Hematopoietic multipotent progenitor cell treated with erythropoietin and hydrocortisone succinate and interleukin-3 and kit ligand, for 8 days (in vitro differentiated cells): ENCODE results near the gene METRN.
"Not testable (repeated sequence)": the region's sequence is repeated elsewhere in the genome, so short reads cannot be mapped to it uniquely, and the experiment has no call there.

ENCODE experiments used
- DNase-seq: peaks from one replicate; pipeline ENCODE4 v3.0.0-alpha.2; 2015

METRN gene

GRCh38 chr16:678209-678857, 36.6 kb upstream of the METRN start:
- no peak for DNase-seq

DNA sequence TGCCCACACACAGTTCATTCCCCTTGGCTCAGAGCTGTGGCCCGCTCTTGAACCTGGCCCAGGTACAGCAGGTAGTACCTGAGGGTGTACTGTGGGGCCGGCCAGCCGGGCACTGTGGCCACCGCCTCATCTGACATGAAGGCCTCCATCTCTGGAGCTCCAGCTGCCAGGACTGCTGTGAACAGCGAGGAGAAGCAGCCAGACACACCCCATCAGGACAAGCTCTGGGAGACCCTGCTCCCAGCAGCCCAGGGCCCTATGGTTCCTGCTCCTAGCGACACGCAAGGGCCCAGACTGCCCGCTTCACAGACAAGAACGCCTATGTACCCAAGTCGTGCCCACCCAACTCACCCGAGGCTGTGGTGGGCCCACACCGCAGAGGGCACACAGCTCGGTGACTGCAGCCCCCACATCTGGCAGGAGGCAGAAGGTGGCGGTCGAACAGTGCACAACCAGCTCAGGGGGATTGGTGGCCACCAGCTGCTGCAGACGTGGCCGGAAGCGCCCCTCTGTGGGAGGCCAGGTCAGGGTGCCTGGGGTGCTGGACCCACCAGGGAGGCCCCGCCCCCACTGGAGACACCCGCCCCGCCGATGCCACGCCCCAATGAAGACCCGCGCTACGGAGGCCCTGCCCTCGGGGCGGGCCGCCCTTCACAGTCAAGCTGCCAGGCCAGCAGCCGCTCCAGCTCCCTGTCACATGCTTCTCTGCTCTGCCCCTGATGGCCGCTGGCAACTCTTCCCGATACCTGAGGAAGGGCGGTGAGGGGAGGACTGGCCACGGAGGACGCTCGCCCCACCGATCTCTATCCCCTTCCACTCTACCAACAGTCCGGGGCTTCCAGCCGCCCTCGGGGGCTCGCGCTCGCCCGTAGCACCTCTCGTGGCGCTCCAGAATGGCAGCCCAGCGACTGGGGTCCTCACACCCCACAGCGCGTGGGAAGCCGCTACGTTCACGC, 35.8 kb upstream of the METRN start:
- DNase-seq = peak; percentile 84

DNA sequence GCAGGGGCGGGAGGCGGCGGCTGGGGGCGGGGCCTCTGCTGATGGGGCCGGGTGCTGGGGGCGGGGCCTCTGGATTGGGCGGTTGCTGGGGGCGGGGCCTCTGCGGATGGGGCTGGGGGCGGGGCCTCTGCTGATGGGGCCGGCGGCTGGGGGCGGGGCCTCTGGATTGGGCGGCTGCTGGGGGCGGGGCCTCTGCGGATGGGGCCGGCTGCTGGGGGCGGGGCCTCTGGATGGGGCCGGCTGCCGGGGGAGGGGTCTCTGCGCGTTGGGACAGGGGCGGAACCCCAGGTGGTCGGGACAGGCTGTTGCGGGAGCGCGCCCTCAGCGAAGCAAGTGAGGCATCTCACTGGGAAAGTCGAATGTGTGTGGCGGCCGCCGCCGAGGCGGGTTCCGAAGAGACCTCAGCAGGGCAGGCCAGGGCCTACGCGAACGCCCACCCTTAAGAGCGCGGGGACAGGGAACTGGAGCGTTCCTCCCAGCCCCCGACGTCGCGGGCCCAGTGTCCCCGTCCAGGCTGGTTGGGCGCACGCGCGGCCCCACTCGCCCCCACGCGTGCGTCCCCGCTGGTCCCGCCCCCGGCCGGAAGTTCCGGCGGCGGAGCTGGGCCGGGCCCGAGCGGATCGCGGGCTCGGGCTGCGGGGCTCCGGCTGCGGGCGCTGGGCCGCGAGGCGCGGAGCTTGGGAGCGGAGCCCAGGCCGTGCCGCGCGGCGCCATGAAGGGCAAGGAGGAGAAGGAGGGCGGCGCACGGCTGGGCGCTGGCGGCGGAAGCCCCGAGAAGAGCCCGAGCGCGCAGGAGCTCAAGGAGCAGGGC, 34.9 kb upstream of the METRN start, which contains the start of gene STUB1:
Gene STUB1, plus strand, starts transcription at position 597 of the 811 bp plus-strand sequence. Its CDS starts 116 bp downstream, at position 713.
- DNase-seq = peak; percentile 84

- DNase-seq = no peak
Observed at GRCh38 chr16:680625-680945, 34.3 kb upstream of the METRN start.

GRCh38 chr16:680967-681745, 33.8 kb upstream of the METRN start:
- peak; percentile 59 for DNase-seq

- DNase-seq = no peak
Observed at GRCh38 chr16:681746-682427, 33.0 kb upstream of the METRN start.

GRCh38 chr16:682493-683395, 32.2 kb upstream of the METRN start:
- DNase-seq = no peak

GRCh38 chr16:683396-684070, 31.4 kb upstream of the METRN start:
- peak; percentile 13 for DNase-seq

DNA sequence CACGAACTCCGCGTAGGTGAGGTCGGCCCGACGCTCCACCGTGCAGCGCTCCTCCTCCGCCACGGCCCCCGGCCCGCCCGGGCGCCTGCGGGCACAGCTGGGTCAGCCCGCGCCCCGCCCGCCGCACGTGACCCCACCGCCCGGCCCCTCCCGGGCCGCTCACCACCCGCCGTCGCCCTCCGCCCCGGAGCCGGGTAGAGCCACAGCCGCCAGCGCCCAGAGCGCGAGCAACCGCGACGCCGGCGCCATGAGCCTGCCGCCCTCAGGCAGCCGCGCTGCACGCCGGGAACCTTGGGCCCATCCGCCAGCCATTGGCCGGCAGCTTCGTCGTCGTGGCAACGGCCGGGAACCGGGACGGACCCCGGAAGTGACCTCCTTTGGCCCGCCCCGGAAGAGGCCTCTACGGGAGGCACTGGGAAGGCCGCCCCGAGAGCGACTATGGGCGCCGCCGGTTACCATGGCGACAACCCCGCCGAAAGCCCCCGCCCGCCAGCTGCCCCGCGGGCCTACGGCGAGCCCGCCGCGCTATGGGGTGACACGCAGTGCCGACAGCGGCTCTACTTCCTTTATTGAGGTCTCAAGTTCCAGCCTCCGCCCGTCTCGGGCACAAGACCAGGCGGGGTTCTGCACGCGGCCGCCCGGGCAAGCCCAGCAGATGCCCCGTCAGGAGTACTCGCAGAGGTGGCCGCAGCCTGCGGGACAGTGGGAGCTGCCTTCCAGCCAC, 30.7 kb upstream of the METRN start, which contains the start of gene JMJD8:
Gene JMJD8, minus strand, starts transcription at position 264 of the 724 bp plus-strand sequence. Its CDS starts 15 bp downstream, at position 249.
- peak; percentile 96 for DNase-seq

DNA sequence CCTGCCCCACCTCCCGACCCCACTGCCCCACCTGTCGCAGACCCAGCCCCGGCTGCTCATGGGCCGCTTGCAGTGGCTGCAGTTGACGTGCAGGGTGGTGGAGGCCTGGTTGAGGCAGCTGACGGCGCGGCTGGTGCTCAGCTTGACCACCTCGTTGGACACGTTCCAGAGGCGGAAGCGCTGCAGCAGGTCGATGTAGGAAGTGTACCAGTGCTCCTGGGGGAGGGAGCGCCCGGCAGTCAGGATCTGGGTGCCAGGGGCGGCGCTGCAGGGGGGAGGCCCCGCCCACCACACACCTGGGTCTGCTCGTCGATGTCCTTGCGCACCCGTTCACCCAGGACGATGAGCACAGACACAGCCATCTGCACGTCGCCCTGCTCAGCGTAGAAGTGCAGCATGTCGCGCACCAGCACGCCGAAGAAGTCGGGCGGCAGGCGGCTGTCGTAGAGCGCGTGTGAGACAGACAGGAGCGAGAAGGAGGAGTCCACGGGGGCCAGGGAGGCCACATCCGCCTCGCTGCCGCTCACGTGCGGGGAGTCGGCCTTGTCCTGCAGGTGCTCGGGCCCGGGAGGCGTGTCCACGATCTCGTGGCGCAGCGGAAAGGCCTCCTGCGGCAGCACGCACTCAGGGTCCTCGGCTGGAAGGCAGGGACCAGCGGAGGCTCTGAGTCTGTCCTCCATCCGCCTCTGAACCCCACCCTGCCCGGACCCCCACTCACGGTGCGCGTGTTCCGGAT, 29.8 kb upstream of the METRN start:
- no peak for DNase-seq

DNA sequence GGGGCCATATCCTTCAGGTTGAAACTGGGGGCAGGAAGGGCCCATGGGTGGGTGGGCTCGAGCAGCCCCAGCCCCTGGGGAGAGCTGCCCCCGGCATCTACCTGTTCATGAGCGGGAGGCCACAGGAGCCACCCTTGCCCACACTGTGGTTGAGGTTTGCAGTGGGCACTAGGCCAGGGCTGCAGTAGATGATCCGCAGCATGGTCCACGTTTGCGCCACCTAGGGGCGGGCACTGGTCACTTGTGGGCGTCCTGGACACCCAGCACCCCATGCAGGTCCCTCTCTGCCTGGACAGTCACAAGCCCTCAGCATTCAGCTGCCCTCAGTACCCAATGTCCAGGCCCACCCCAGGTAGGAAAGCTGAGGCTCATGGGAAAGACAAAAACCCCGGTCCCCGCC, 29.0 kb upstream of the METRN start:
- DNase-seq = peak; percentile 65

DNA sequence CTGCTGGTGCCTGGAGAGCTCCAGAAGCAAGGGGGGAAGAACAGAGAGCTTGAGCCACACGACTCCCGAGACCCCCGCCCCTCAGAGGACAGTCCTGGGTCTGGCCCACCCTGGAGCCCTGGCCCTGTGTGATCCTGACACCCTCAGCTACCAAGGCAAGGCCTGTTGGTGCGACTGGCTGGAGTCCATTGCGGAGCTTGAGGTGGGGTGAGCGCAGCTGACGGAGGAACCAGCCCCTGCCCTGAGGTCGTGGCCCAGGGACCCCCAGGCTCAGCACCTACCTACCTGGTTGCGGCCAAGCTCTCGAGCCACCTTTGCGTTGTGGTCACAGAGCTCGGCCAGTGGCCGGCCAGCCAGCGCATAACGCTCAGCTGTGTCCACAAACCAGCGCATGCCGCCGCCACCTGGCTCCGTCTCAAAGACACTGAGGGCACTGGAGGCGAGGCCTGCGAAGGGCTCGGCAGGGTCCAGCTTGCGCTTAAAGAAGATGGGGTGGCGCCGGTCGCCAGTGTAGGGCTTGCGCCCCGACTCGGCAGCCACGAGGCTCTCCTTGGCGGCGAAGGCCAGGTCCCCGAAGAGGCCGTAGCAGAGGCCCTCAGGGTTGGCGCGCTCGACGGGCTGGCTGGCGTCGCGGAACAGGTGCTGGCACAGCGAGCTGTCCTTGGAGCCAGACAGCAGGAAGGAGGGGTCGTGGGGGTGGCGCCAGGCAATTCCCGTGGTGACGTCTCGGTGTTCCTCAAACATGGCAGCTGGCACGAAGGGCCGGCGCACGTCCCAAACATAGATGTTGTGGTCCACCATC, 28.3 kb upstream of the METRN start:
- DNase-seq = no peak

DNA sequence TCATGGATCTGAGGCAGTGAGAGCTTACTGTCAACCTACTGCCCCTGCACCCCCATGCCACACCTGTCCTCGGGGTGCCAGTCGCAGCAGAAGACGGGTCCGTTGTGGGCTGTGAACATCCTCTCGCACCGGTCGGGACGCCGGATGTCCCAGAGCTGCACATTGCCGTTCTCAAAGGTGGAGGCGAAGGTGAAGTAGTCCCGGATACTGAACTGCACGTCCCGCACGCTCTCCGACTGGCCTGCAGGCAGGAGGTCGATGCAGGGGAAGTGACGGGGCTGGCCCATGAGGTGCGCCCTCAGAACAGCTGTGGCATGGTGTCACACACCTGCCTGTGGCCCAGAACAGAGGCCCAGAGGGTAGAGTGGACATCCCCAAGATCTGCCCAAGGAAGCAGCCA, 27.4 kb upstream of the METRN start:
- no peak for DNase-seq

- no peak for DNase-seq
Observed at GRCh38 chr16:689175-689897, 25.6 kb upstream of the METRN start.

- not testable (repeated sequence) for DNase-seq
Observed at GRCh38 chr16:691242-691641, 23.7 kb upstream of the METRN start.

DNA sequence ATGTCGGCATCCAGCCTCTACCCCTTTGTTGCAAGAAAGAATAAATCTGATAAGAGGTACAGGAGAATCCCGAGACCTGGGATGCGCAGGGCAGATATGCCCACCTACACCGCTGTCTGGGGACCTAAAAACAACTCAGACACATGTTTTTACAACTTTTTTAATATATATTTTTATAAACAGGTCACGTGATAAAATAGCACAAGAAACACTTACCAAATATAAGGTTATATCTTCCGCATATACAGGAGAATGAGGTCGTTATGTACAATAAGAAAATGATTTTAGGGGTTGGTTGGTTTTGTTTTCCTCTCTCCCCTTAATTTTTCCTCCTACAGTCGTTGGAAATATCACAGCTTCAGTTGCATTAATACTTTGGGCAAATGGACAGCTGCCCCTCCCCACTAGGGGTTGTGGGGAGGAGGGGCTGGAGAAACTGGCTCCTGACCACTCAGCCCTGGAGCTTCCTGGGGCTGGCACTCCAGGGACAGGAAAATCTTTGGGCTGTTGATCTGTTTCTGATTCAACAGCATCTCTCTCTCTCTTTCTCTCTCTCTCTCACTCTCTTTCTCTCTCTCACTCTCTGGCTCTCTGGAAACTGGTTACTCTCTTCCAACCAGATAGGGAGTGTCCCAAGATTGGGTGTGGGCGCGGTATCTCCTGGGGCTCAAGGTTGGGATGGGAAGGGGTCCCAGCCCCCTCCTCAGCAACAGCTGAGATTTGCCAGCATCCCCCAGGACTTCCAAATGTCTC, 22.4 kb upstream of the METRN start:
- DNase-seq = no peak
